Mesothelial cell of epicardium (in vitro differentiated cells): ENCODE data around the gene RAD51B. TPM values are rescaled to one million over a fixed set of nuclear protein-coding genes. Genes with fewer than 3 reads are reported as not detected.

Source experiments
- DNase-seq, 2 experiments: peaks; one replicate each; pipeline ENCODE4 v3.0.0; 2021; ENCODE audit warnings: low spot score in 2 of 2; ENCODE audit not compliant: unreplicated experiment in 2 of 2
- H3K27ac Mint-ChIP-seq: 2 replicates; pipeline ENCODE4 v1.8.0; 2021; ENCODE audit warnings: mixed read lengths
- H3K27me3 Mint-ChIP-seq: 2 replicates; pipeline ENCODE4 v1.8.0; 2021; ENCODE audit warnings: low read depth, mixed read lengths
- H3K36me3 Mint-ChIP-seq: 2 replicates; pipeline ENCODE4 v1.8.0; 2021; ENCODE audit warnings: mixed read lengths
- H3K4me1 Mint-ChIP-seq: 2 replicates; pipeline ENCODE4 v1.8.0; 2021; ENCODE audit warnings: mixed read lengths
- H3K4me3 Mint-ChIP-seq: 2 replicates; pipeline ENCODE4 v1.8.0; 2021; ENCODE audit warnings: mild to moderate bottlenecking, moderate library complexity, mixed read lengths
- H3K9me3 Mint-ChIP-seq: 2 replicates; pipeline ENCODE4 v1.8.0; 2021; ENCODE audit warnings: mixed read lengths
- total RNA-seq: library from RNA; stranded (reverse); gene quantifications from 3 replicates; pipeline ENCODE4 v1.2.1, GENCODE V29; 2021
- TF ChIP-seq, protein P1 (sequence below): fragments of 200-600 bp; sonication (generic); IDR thresholded peaks from one replicate; pipeline ENCODE4 v1.5.0; 2021; ENCODE audit warnings: antibody characterized with exemption; ENCODE audit not compliant: unreplicated experiment

The RAD51B gene
- total RNA-seq, 1 donor from 2014 or later, result 34.7 TPM

GRCh38 chr14:68551045-68551683, 731.6 kb downstream of the RAD51B start:
- Mint-ChIP-seq H3K9me3 (no peaks in the 10 kb centered on the region), H3K4me1 (peaks cover 74% of the 10 kb centered on the region), H3K4me3 (no peak overlapping the region), H3K36me3 (no peaks in the 10 kb centered on the region), H3K27me3 (no peaks in the 10 kb centered on the region), H3K27ac (peak overlapping the region; percentile 77)
- no peak for DNase-seq
- TF ChIP-seq, protein P1, sequence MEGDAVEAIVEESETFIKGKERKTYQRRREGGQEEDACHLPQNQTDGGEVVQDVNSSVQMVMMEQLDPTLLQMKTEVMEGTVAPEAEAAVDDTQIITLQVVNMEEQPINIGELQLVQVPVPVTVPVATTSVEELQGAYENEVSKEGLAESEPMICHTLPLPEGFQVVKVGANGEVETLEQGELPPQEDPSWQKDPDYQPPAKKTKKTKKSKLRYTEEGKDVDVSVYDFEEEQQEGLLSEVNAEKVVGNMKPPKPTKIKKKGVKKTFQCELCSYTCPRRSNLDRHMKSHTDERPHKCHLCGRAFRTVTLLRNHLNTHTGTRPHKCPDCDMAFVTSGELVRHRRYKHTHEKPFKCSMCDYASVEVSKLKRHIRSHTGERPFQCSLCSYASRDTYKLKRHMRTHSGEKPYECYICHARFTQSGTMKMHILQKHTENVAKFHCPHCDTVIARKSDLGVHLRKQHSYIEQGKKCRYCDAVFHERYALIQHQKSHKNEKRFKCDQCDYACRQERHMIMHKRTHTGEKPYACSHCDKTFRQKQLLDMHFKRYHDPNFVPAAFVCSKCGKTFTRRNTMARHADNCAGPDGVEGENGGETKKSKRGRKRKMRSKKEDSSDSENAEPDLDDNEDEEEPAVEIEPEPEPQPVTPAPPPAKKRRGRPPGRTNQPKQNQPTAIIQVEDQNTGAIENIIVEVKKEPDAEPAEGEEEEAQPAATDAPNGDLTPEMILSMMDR, result no peak

GRCh38 chr14:68552075-68552474, 732.5 kb downstream of the RAD51B start:
- Mint-ChIP-seq H3K27me3 (no peaks in the 10 kb centered on the region), H3K27ac (no peak overlapping the region), H3K9me3 (no peaks in the 10 kb centered on the region), H3K4me1 (peaks cover 66% of the 10 kb centered on the region), H3K4me3 (no peak overlapping the region), H3K36me3 (no peaks in the 10 kb centered on the region)
- no peak for DNase-seq
- TF ChIP-seq, protein P1, result no peak

- TF ChIP-seq, protein P1, result no peak
- H3K36me3 Mint-ChIP-seq, result no peaks in the 10 kb centered on the region
- no peak for DNase-seq
- H3K27me3 Mint-ChIP-seq, result no peaks in the 10 kb centered on the region
- no peaks in the 10 kb centered on the region for H3K9me3 Mint-ChIP-seq
- H3K4me1 Mint-ChIP-seq, result peaks cover 62% of the 10 kb centered on the region
- no peak overlapping the region for H3K4me3 Mint-ChIP-seq
- H3K27ac Mint-ChIP-seq, result no peak overlapping the region
Observed at GRCh38 chr14:68552602-68553001, 733.0 kb downstream of the RAD51B start.

GRCh38 chr14:68553311-68553710, 733.7 kb downstream of the RAD51B start:
- peaks cover 57% of the 10 kb centered on the region for H3K4me1 Mint-ChIP-seq

DNA sequence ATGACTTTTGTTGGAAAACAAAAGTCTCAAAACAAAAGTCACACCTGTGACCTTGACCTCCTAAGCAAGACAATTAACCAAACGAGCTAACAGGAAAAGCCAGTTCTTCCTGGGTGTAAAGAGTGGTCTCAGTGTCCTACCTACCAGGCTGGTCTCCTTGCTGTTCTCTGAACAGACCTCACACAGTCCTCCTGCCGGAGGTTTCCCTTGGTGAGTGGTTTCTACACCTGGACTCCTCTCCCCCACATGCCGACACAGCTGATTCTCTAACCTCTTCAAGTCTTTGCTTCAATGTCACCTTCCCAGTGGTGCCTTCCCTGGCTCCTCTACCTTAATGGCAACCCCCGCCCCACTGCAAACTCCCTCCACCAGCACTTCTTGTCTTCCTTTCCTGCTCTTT, 734.7 kb downstream of the RAD51B start:
- TF ChIP-seq, protein P1, result no peak
- Mint-ChIP-seq H3K9me3 (no peaks in the 10 kb centered on the region), H3K4me1 (peaks cover 48% of the 10 kb centered on the region), H3K27ac (peak overlapping the region; percentile 86), H3K27me3 (no peaks in the 10 kb centered on the region), H3K4me3 (no peak overlapping the region), H3K36me3 (peaks cover 2% of the 10 kb centered on the region)
- DNase-seq, result no peak

More at GRCh38 chr14:68553311-68553710, 733.7 kb downstream of the RAD51B start:
- Mint-ChIP-seq H3K4me3 (no peak overlapping the region), H3K9me3 (no peaks in the 10 kb centered on the region), H3K36me3 (no peaks in the 10 kb centered on the region), H3K27ac (peak overlapping the region; percentile 31), H3K27me3 (no peaks in the 10 kb centered on the region)
- no peak for DNase-seq
- TF ChIP-seq, protein P1, result no peak

DNA sequence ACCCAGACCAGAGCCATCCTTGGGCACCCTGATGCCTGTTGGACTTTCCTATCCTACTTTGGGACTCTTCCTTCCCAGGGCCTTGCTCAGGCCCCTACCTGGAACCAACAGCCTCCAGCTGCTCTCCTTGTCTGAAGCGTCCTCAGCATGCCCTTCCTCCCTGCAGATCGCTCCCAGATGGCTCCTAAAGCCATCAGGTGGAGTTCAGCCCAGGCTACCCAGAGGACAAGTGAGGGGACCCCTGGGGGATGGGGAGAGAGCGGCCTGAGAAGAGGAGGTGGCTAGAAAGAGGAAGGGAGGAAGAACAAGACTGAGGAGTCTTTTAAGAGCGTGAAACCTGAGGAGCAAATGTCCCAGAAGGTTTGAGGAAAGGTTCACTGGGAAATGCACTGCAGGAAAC, 736.7 kb downstream of the RAD51B start:
- no peaks in the 10 kb centered on the region for H3K9me3 Mint-ChIP-seq
- TF ChIP-seq, protein P1, result no peak
- no peaks in the 10 kb centered on the region for H3K27me3 Mint-ChIP-seq
- peaks cover 5% of the 10 kb centered on the region for H3K36me3 Mint-ChIP-seq
- DNase-seq, result no peak
- no peak overlapping the region for H3K4me3 Mint-ChIP-seq
- peaks cover 33% of the 10 kb centered on the region for H3K4me1 Mint-ChIP-seq
- H3K27ac Mint-ChIP-seq, result no peak overlapping the region
